Stimulated activated memory B cell treated with anti-CD40 and anti-IgM and Interleukin-4, amounts not matched to agents 10 μg/mL and 1 μg/mL and 100 μg/mL, for 72 hours (primary cell): Measurements from ENCODE around the gene WDTC1.

Source experiments
- ATAC-seq: fragments of 150-1000 bp; cut with Tn5 transposase; 2 replicates; pipeline ENCODE4 v1.10.0; 2021
- H3K27ac Mint-ChIP-seq: one replicate; pipeline ENCODE4 v1.8.0; 2022; ENCODE audit warnings: mild to moderate bottlenecking, mixed read lengths
- H3K27me3 Mint-ChIP-seq: one replicate; pipeline ENCODE4 v1.8.0; 2022; ENCODE audit warnings: mixed read lengths
- H3K36me3 Mint-ChIP-seq: one replicate; pipeline ENCODE4 v1.8.0; 2022; ENCODE audit warnings: mixed read lengths
- H3K4me1 Mint-ChIP-seq: one replicate; pipeline ENCODE4 v1.8.0; 2022; ENCODE audit warnings: mixed read lengths
- H3K4me3 Mint-ChIP-seq: one replicate; pipeline ENCODE4 v1.8.0; 2022; ENCODE audit warnings: mild to moderate bottlenecking, moderate library complexity, mixed read lengths
- H3K9me3 Mint-ChIP-seq: one replicate; pipeline ENCODE4 v1.8.0; 2022; ENCODE audit warnings: mixed read lengths

Gene WDTC1

GRCh38 chr1:27348861-27349783, 114.7 kb downstream of the WDTC1 start:
- H3K9me3 Mint-ChIP-seq, result no peaks in the 10 kb centered on the region
- peak overlapping the region; percentile 68 for H3K4me3 Mint-ChIP-seq
- H3K4me1 Mint-ChIP-seq, result peaks cover 33% of the 10 kb centered on the region
- peak overlapping the region; percentile 71 for H3K27ac Mint-ChIP-seq
- peaks cover 18% of the 10 kb centered on the region for H3K36me3 Mint-ChIP-seq
- no peaks in the 10 kb centered on the region for H3K27me3 Mint-ChIP-seq
- peak; percentile 77 for ATAC-seq

- Mint-ChIP-seq H3K9me3 (no peaks in the 10 kb centered on the region), H3K36me3 (peaks cover 18% of the 10 kb centered on the region), H3K4me1 (peaks cover 29% of the 10 kb centered on the region), H3K27me3 (no peaks in the 10 kb centered on the region), H3K4me3 (peak overlapping the region; percentile 67), H3K27ac (no peak overlapping the region)
- ATAC-seq, result peak; percentile 75
Observed at GRCh38 chr1:27349784-27350662, 115.6 kb downstream of the WDTC1 start.

GRCh38 chr1:27350663-27351540, 116.5 kb downstream of the WDTC1 start:
- H3K4me3 Mint-ChIP-seq, result peak overlapping the region; percentile 9
- H3K4me1 Mint-ChIP-seq, result peaks cover 30% of the 10 kb centered on the region
- no peaks in the 10 kb centered on the region for H3K27me3 Mint-ChIP-seq
- ATAC-seq, result no peak
- H3K27ac Mint-ChIP-seq, result no peak overlapping the region
- no peaks in the 10 kb centered on the region for H3K9me3 Mint-ChIP-seq
- peaks cover 16% of the 10 kb centered on the region for H3K36me3 Mint-ChIP-seq

- Mint-ChIP-seq H3K27ac (no peak overlapping the region), H3K4me1 (peaks cover 33% of the 10 kb centered on the region), H3K9me3 (no peaks in the 10 kb centered on the region), H3K4me3 (no peak overlapping the region), H3K36me3 (peaks cover 11% of the 10 kb centered on the region), H3K27me3 (no peaks in the 10 kb centered on the region)
- no peak for ATAC-seq
Observed at GRCh38 chr1:27351541-27352107, 117.2 kb downstream of the WDTC1 start.

- peaks cover under 1% of the 10 kb centered on the region for H3K36me3 Mint-ChIP-seq
- no peak for ATAC-seq
- H3K27me3 Mint-ChIP-seq, result no peaks in the 10 kb centered on the region
- H3K4me1 Mint-ChIP-seq, result peaks cover 38% of the 10 kb centered on the region
- no peak overlapping the region for H3K4me3 Mint-ChIP-seq
- no peak overlapping the region for H3K27ac Mint-ChIP-seq
- H3K9me3 Mint-ChIP-seq, result no peaks in the 10 kb centered on the region
Observed at GRCh38 chr1:27353166-27353565, 118.7 kb downstream of the WDTC1 start.

- Mint-ChIP-seq H3K9me3 (no peaks in the 10 kb centered on the region), H3K36me3 (no peaks in the 10 kb centered on the region), H3K27ac (no peak overlapping the region), H3K4me1 (peaks cover 38% of the 10 kb centered on the region), H3K4me3 (no peak overlapping the region), H3K27me3 (no peaks in the 10 kb centered on the region)
- ATAC-seq, result no peak
Observed at GRCh38 chr1:27353629-27354028, 119.2 kb downstream of the WDTC1 start.

GRCh38 chr1:27355683-27356082, 121.3 kb downstream of the WDTC1 start:
- Mint-ChIP-seq H3K27ac (peak overlapping the region; percentile 58), H3K27me3 (no peaks in the 10 kb centered on the region), H3K4me3 (no peak overlapping the region), H3K36me3 (no peaks in the 10 kb centered on the region), H3K9me3 (no peaks in the 10 kb centered on the region), H3K4me1 (peaks cover 52% of the 10 kb centered on the region)
- ATAC-seq, result no peak

GRCh38 chr1:27356277-27356618, 121.8 kb downstream of the WDTC1 start:
- Mint-ChIP-seq H3K9me3 (no peaks in the 10 kb centered on the region), H3K4me3 (peak overlapping the region; percentile 74), H3K36me3 (no peaks in the 10 kb centered on the region), H3K27ac (peak overlapping the region; percentile 58), H3K27me3 (no peaks in the 10 kb centered on the region), H3K4me1 (peaks cover 56% of the 10 kb centered on the region)
- no peak for ATAC-seq

GRCh38 chr1:27356619-27357280, 122.3 kb downstream of the WDTC1 start:
- Mint-ChIP-seq H3K4me3 (peak overlapping the region; percentile 74), H3K27ac (peak overlapping the region; percentile 58), H3K9me3 (no peaks in the 10 kb centered on the region), H3K27me3 (no peaks in the 10 kb centered on the region), H3K36me3 (no peaks in the 10 kb centered on the region), H3K4me1 (peaks cover 56% of the 10 kb centered on the region)
- ATAC-seq, result peak; percentile 57

- H3K4me1 Mint-ChIP-seq, result peaks cover 56% of the 10 kb centered on the region
- no peaks in the 10 kb centered on the region for H3K27me3 Mint-ChIP-seq
Observed at GRCh38 chr1:27357281-27358037, 123.0 kb downstream of the WDTC1 start.

More at GRCh38 chr1:27357281-27358037, 123.0 kb downstream of the WDTC1 start:
- H3K4me3 Mint-ChIP-seq, result peak overlapping the region; percentile 74
- peak overlapping the region; percentile 58 for H3K27ac Mint-ChIP-seq
- ATAC-seq, result peak; percentile 75
- H3K36me3 Mint-ChIP-seq, result no peaks in the 10 kb centered on the region
- H3K9me3 Mint-ChIP-seq, result no peaks in the 10 kb centered on the region
